Glutamatergic neuron (in vitro differentiated cells): ENCODE measurements around the gene GSPT1. TPM values are rescaled to one million over a fixed set of nuclear protein-coding genes. Genes with fewer than 3 reads are reported as not detected.
A peak's percentile ranks its signal among the peaks of the same experiment; 100 is the strongest.

Experiments
- DNase-seq: peaks from one replicate; pipeline ENCODE4 v3.0.0; 2022
- H3K27ac Mint-ChIP-seq: one replicate; pipeline ENCODE4 v1.8.0; 2020; ENCODE audit warnings: mild to moderate bottlenecking, mixed read lengths, inconsistent platforms; ENCODE audit not compliant: unreplicated experiment
- H3K27me3 Mint-ChIP-seq: one replicate; pipeline ENCODE4 v1.8.0; 2020; ENCODE audit warnings: mild to moderate bottlenecking, moderate library complexity, mixed read lengths, inconsistent platforms; ENCODE audit not compliant: unreplicated experiment
- H3K36me3 Mint-ChIP-seq: one replicate; pipeline ENCODE4 v1.8.0; 2020; ENCODE audit warnings: mild to moderate bottlenecking, mixed read lengths, inconsistent platforms; ENCODE audit not compliant: unreplicated experiment
- H3K4me1 Mint-ChIP-seq: one replicate; pipeline ENCODE4 v1.8.0; 2020; ENCODE audit warnings: mild to moderate bottlenecking, low read depth, mixed read lengths, inconsistent platforms; ENCODE audit not compliant: unreplicated experiment
- H3K4me3 Mint-ChIP-seq: one replicate; pipeline ENCODE4 v1.8.0; 2020; ENCODE audit warnings: mild to moderate bottlenecking, mixed read lengths, inconsistent platforms; ENCODE audit not compliant: unreplicated experiment
- H3K9me3 Mint-ChIP-seq: one replicate; pipeline ENCODE4 v1.8.0; 2020; ENCODE audit warnings: mild to moderate bottlenecking, moderate library complexity, mixed read lengths, inconsistent platforms; ENCODE audit not compliant: unreplicated experiment
- CTCF ChIP-seq: fragments of 200-600 bp; sonication (generic); IDR thresholded peaks from one replicate; pipeline ENCODE4 v1.5.0; 2021; ENCODE audit not compliant: partially characterized antibody, unreplicated experiment
- total RNA-seq: library from RNA; stranded (reverse); fragmentation: NEBNext Ultra II Directional; extraction: Animal tissue kit (Norgen Biotek cat#: 25700); gene quantifications from one replicate; pipeline ENCODE4 v1.2.1, GENCODE V29; 2021; ENCODE audit not compliant: unreplicated experiment

Gene GSPT1
- total RNA-seq, 1 donor from 2014 or later, result 117 TPM

- TF ChIP-seq CTCF, result no peak
- no peak for DNase-seq
- Mint-ChIP-seq H3K4me1 (peaks cover 25% of the 10 kb centered on the region), H3K4me3 (peak overlapping the region; percentile 93), H3K27ac (peak overlapping the region; percentile 99), H3K9me3 (peaks cover 12% of the 10 kb centered on the region), H3K27me3 (peaks cover 6% of the 10 kb centered on the region), H3K36me3 (no peaks in the 10 kb centered on the region)
Measured at GRCh38 chr16:11916524-11917285, 949 bp upstream of the GSPT1 start.

- H3K9me3 Mint-ChIP-seq, result peaks cover 12% of the 10 kb centered on the region
- H3K36me3 Mint-ChIP-seq, result no peaks in the 10 kb centered on the region
- DNase-seq, result peak; percentile 62
- no peak for TF ChIP-seq CTCF
- H3K27ac Mint-ChIP-seq, result no peak overlapping the region
- H3K4me3 Mint-ChIP-seq, result peak overlapping the region; percentile 92
- H3K27me3 Mint-ChIP-seq, result peaks cover 6% of the 10 kb centered on the region
- H3K4me1 Mint-ChIP-seq, result peaks cover 32% of the 10 kb centered on the region
Measured at GRCh38 chr16:11915114-11915643, 577 bp downstream of the GSPT1 start.

GRCh38 chr16:11914210-11915113, 1.3 kb downstream of the GSPT1 start:
- peaks cover 6% of the 10 kb centered on the region for H3K27me3 Mint-ChIP-seq
- peaks cover 11% of the 10 kb centered on the region for H3K9me3 Mint-ChIP-seq
- TF ChIP-seq CTCF, result no peak
- no peak for DNase-seq
- no peaks in the 10 kb centered on the region for H3K36me3 Mint-ChIP-seq
- peak overlapping the region; percentile 92 for H3K4me3 Mint-ChIP-seq
- H3K4me1 Mint-ChIP-seq, result peaks cover 32% of the 10 kb centered on the region
- H3K27ac Mint-ChIP-seq, result peak overlapping the region; percentile 85

GRCh38 chr16:11913425-11914079, 2.2 kb downstream of the GSPT1 start:
- no peak for TF ChIP-seq CTCF
- Mint-ChIP-seq H3K27ac (no peak overlapping the region), H3K27me3 (peaks cover 6% of the 10 kb centered on the region), H3K36me3 (no peaks in the 10 kb centered on the region), H3K9me3 (peaks cover 13% of the 10 kb centered on the region), H3K4me1 (peaks cover 32% of the 10 kb centered on the region), H3K4me3 (peak overlapping the region; percentile 92)
- no peak for DNase-seq
